ENCODE data around the gene TSC2. TPM values are rescaled to one million over a fixed set of nuclear protein-coding genes. Genes with fewer than 3 reads are reported as not detected.
"Not testable (repeated sequence)": the region's sequence is repeated elsewhere in the genome, so short reads cannot be mapped to it uniquely, and the experiment has no call there.

Gene TSC2
- total RNA-seq, 2 donors from 2014 or later: 54.3 to 73.4 TPM

GRCh38 chr16:2008631-2009163, 39.1 kb upstream of the TSC2 start:
- no peak for DNase-seq
- intact Hi-C loops (cut with DNase I): no loop called here
- peak; percentile 2 to 3 for ATAC-seq

- ATAC-seq: peak; percentile 3 to 6
- intact Hi-C loops (cut with DNase I): no loop called here
- DNase-seq: no peak
These were observed 38.5 kb upstream of the TSC2 start for GRCh38 chr16:2009164-2009711.

GRCh38 chr16:2009791-2010510, 37.8 kb upstream of the TSC2 start, which contains the start of gene ZNF598:
ZNF598 (minus strand) TSS chr16:2009821.
- ATAC-seq (peak; percentile 93 to 96), DNase-seq (peak; percentile 90)
- intact Hi-C loops (cut with DNase I): no loop called here

GRCh38 chr16:2011726-2012125, 36.1 kb upstream of the TSC2 start:
- intact Hi-C loops (cut with DNase I); DNase-seq; ATAC-seq: not testable (repeated sequence)

DNA sequence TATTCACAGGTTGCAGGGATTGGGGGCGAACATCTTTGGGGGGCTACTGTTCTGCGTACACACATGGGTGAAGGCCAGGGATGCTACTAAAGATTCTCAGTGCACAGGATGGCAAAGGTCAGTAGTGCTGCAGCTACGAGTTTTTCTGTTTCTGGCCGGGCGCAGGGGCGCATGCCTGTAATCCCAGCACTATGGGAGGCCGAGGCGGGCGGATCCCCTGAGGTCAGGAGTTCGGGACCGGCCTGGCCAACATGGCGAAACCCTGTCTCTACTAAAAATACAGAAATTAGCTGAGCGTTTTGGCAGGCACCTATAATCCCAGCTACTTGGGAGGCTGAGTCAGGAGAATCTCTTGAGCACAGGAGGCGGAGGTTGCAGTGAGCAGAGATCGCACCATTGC, 34.3 kb upstream of the TSC2 start:
- intact Hi-C loops (cut with DNase I): no loop called here
- ATAC-seq: no peak
- peak; percentile 17 for DNase-seq

DNA sequence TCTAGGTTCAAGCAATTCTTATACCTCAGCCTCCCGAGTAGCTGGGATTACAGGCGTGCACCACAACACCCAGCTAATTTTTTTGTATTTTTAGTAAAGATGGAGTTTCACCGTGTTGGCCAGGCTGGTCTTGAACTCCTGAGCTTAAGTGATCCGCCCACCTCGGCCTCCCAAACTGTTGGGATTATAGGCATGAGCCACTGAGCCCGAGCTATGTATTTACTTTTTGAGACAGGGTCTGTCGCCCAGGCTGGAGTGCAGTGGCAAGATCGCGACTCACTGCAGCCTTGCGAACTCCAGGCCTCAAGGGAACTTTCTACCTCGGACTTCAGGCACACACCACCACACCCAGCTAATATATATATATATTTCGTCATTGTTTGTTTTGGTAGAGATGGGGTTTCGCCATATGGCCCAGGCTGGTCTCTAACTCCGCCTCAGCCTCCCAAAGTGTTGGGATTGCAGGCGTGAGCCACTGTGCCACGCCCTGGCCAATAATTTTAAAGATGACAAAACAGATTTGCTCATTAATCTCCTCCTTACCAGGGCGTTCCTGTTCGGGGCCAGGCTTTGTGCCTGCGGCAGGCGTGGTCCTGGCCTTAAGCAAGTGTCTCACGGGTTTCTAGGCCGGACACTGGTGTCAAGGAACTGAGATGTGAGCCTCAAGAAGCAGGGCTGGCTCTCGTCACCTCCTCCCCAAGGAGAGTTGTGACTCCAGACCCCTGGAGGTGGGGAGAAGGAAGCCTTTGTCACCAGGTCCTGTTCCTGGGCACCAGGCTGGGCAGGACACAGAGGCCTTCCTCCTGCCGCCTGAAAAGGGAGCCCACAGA, 32.5 kb upstream of the TSC2 start:
- no peak for ATAC-seq
- intact Hi-C loops (cut with DNase I): no loop called here
- DNase-seq: peak; percentile 21

- DNase-seq: no peak
- ATAC-seq: no peak
- intact Hi-C loops (cut with DNase I): no loop called here
These were observed 31.9 kb upstream of the TSC2 start for GRCh38 chr16:2015947-2016208.

DNA sequence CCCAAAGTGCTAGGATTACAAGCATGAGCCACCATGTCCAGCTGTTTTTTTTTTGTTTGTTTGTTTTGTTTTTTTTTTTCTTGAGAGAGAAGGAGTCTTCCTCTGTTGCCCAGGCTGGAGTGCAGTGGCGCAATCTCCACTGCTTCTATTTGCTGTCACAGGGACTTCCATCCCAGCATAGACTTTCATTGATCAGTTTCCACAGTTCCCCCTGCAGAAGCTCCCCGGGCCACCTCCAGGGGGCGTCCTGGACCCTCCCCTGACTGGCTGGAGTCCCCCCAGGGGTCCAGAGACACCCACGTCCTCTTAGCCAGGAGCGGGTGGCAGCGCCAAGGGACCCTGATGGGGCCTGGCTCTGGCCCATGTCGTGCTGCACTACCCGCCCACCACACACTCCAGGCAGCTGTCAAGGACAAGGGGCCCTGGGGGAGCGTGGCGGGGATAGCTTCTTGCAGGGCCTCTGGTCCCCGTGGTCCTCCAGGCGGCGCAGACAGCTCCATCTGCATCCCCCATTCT, 31.3 kb upstream of the TSC2 start:
- ATAC-seq (no peak), DNase-seq (peak; percentile 24)
- intact Hi-C loops (cut with DNase I): no loop called here

- intact Hi-C loops (cut with DNase I): no loop called here
- no peak for DNase-seq
- ATAC-seq: no peak
These were observed 28.3 kb upstream of the TSC2 start, which contains the start of gene NPW for GRCh38 chr16:2019518-2019920. NPW (plus strand) TSS chr16:2019785.

GRCh38 chr16:2019921-2020831, 27.6 kb upstream of the TSC2 start:
- DNase-seq: no peak
- ATAC-seq: no peak
- intact Hi-C loops (cut with DNase I): loop anchor here in 1 of 2 donors (5.0 kb wide), 1 partner anchor 122 kb away; no protein-coding TSS in a partner anchor

DNA sequence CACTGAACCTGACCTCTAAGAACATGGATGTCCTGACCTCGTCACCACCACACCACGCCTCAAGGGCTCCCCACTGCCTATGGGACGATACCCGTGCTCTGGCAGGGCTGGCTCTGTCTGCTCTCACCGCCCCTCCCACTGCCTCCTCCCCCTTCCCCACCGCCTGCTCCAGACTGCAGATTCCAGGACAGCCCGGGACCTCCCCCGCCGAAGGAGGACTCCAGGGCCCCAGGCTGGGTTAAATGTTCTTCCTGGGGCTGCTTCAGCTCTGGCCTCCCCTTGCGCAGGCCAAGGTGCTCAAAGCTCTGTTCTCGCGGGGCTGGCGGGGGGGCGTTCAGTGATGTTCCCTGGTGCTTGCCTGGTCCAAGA, 25.1 kb upstream of the TSC2 start:
- peak; percentile 5 to 45 for ATAC-seq
- no peak for DNase-seq
- intact Hi-C loops (cut with DNase I): loop anchor here (2.0 to 5.0 kb wide), 2 partner anchors 118 to 120 kb away; no protein-coding TSS in a partner anchor

- intact Hi-C loops (cut with DNase I): loop anchor here (2.0 to 5.0 kb wide), 2 partner anchors 117 to 119 kb away; no protein-coding TSS in a partner anchor
- DNase-seq (peak; percentile 93), ATAC-seq (peak; percentile 89 to 90)
These were observed 24.4 kb upstream of the TSC2 start for GRCh38 chr16:2023092-2024031.

DNA sequence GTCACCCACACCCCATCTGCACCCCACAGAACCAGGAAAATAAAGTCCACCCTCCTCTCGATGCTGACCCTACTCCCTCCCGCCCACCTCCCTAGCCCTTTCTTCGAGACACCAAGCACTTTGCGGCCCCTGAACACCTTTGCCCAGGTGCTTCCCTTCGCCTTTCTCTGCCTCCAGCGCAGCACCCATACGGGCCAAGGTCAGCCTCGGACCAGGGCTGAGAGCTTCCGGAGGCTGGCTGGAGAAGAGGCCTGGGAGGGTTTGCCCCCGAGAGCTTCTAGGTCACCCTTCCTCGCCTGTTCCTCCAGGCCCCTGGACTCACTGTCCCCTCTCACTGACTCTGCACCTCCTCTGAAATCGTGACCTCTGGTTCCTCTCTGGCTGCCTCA, 23.8 kb upstream of the TSC2 start:
- intact Hi-C loops (cut with DNase I): loop anchor here in 1 of 2 donors (5.0 kb wide), 1 partner anchor 118 kb away; no protein-coding TSS in a partner anchor
- DNase-seq: no peak
- ATAC-seq: no peak

DNA sequence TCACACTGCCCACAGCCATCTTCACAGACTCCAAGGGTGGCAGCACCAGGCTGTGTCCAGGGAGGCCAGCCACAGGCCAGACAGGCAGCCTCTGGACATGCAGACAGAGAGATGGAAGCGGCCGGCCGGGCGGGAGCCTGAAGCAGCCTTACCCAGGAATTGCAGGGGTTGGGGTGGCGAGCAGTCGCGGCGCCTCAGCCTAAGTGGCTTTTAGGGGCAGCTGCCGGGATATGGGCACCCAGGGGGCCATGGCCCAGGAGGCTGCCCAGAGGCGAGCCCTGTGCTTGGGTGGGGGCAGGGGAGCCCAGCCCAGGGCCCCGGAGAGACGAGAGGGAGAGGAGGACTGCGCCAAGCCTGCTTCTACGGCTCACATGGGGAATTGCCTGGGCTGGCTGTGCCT, 22.5 kb upstream of the TSC2 start:
- intact Hi-C loops (cut with DNase I): no loop called here
- DNase-seq: no peak
- no peak for ATAC-seq

DNA sequence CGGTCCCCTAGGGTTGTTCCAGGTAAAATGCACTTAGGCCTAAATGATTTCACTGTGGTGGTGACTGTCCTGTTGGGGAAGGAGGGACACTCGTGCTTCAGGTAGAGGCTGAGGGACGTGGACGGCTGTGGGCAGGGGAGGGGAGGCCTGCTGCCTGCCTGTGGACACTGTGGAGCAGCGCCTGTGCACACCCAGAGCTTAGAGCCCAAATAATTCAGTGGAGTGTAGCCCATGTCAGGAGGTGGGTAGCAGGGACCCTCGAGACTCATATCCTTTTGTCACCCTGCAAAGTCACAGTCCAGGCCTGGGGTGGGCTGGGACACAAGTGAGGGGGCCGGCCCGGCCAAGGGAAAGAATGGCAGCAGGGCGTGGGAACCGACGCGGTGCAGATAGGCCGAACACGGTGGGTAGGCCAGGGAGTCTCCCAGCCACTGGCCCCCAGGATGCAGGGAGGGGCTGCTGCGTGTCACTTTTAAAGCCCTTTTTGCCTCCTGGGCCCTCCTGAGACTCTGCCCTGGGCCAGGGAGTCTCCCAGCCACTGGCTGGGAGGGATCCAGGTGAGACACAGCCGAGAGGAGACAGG, 21.8 kb upstream of the TSC2 start:
- no peak for DNase-seq
- no peak for ATAC-seq
- intact Hi-C loops (cut with DNase I): no loop called here

- DNase-seq (no peak), ATAC-seq (peak; percentile 2 to 18)
- intact Hi-C loops (cut with DNase I): no loop called here
These were observed 21.2 kb upstream of the TSC2 start, which contains the start of gene NHERF2 for GRCh38 chr16:2026461-2027023. NHERF2 (plus strand) TSS chr16:2026902; CDS start chr16:2027006, 104 bp downstream.

All from left cardiac atrium (tissue), 4 donors.